Dendritic cell treated with granulocyte-macrophage colony-stimulating factor and Interleukin-4, amounts not matched to agents 40 ng/mL and 50 ng/mL, for 4 days (primary cell): ENCODE results near the gene PCDHA8.
"Not testable (repeated sequence)": the region's sequence is repeated elsewhere in the genome, so short reads cannot be mapped to it uniquely, and the experiment has no call there.

ENCODE experiments used
- H3K27ac Mint-ChIP-seq: one replicate; pipeline ENCODE4 v1.8.0; 2022; ENCODE audit warnings: mild to moderate bottlenecking, mixed read lengths
- H3K27me3 Mint-ChIP-seq: one replicate; pipeline ENCODE4 v1.8.0; 2022; ENCODE audit warnings: mild to moderate bottlenecking, mixed read lengths
- H3K36me3 Mint-ChIP-seq: one replicate; pipeline ENCODE4 v1.8.0; 2022; ENCODE audit warnings: low read depth, mixed read lengths
- H3K4me1 Mint-ChIP-seq: one replicate; pipeline ENCODE4 v1.8.0; 2022; ENCODE audit warnings: low read depth, mixed read lengths
- H3K4me3 Mint-ChIP-seq: one replicate; pipeline ENCODE4 v1.8.0; 2022; ENCODE audit warnings: mild to moderate bottlenecking, moderate library complexity, mixed read lengths
- H3K9me3 Mint-ChIP-seq: one replicate; pipeline ENCODE4 v1.8.0; 2022; ENCODE audit warnings: mixed read lengths
- intact Hi-C: fragments of 100-400 bp; cut with micrococcal nuclease; formaldehyde crosslinking; loops from one replicate; pipeline ENCODE4 v1.15.0; 2022

The PCDHA8 gene, protein sequence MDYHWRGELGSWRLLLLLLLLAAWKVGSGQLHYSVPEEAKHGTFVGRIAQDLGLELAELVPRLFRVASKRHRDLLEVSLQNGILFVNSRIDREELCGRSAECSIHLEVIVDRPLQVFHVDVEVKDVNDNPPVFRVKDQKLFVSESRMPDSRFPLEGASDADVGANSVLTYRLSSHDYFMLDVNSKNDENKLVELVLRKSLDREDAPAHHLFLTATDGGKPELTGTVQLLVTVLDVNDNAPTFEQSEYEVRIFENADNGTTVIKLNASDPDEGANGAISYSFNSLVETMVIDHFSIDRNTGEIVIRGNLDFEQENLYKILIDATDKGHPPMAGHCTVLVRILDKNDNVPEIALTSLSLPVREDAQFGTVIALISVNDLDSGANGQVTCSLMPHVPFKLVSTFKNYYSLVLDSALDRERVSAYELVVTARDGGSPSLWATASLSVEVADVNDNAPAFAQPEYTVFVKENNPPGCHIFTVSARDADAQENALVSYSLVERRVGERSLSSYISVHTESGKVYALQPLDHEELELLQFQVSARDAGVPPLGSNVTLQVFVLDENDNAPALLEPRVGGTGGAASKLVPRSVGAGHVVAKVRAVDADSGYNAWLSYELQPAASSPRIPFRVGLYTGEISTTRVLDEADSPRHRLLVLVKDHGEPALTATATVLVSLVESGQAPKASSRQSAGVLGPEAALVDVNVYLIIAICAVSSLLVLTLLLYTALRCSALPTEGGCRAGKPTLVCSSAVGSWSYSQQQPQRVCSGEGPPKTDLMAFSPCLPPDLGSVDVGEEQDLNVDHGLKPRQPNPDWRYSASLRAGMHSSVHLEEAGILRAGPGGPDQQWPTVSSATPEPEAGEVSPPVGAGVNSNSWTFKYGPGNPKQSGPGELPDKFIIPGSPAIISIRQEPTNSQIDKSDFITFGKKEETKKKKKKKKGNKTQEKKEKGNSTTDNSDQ

DNA sequence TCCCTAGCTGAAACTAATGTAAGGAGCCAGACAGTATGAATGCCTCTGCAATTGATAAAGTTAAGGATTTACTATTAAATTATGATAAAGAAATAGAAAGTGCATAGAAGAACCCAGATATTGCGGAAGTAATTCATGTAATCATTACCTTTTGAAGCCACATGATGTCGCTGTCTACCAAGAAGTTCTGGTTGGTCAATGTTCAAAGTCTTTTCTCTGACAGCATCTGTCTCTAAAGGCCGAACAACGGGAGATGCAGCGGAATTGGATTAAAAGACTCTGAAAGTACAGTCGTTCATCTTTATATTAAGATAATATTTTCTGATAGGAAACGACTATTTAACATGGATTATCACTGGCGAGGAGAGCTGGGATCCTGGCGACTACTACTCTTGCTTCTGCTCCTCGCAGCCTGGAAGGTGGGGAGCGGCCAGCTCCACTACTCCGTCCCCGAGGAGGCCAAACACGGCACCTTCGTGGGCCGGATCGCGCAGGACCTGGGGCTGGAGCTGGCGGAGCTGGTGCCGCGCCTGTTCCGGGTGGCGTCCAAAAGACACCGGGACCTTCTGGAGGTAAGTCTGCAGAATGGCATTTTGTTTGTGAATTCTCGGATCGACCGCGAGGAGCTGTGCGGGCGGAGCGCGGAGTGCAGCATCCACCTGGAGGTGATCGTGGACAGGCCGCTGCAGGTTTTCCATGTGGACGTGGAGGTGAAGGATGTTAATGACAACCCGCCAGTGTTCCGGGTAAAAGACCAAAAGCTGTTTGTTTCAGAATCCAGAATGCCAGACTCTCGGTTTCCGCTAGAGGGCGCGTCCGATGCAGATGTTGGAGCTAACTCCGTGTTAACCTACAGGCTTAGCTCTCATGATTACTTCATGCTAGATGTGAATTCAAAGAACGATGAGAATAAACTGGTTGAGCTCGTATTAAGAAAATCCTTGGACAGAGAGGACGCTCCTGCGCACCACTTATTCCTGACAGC, at the start of gene PCDHA8:
PCDHA8 (plus strand) TSS at position 210 of the 985 bp plus-strand sequence; CDS start at position 345, 135 bp downstream.
- Mint-ChIP-seq H3K27ac (no peak within 1 kb of the TSS), H3K36me3 (no peaks in the 10 kb centered on the region), H3K9me3 (peaks cover 39% of the 10 kb centered on the region), H3K27me3 (peaks cover 8% of the 10 kb centered on the region), H3K4me1 (no peaks in the 10 kb centered on the region), H3K4me3 (no peak within 1 kb of the TSS)
- intact Hi-C loops = no loop called here

DNA sequence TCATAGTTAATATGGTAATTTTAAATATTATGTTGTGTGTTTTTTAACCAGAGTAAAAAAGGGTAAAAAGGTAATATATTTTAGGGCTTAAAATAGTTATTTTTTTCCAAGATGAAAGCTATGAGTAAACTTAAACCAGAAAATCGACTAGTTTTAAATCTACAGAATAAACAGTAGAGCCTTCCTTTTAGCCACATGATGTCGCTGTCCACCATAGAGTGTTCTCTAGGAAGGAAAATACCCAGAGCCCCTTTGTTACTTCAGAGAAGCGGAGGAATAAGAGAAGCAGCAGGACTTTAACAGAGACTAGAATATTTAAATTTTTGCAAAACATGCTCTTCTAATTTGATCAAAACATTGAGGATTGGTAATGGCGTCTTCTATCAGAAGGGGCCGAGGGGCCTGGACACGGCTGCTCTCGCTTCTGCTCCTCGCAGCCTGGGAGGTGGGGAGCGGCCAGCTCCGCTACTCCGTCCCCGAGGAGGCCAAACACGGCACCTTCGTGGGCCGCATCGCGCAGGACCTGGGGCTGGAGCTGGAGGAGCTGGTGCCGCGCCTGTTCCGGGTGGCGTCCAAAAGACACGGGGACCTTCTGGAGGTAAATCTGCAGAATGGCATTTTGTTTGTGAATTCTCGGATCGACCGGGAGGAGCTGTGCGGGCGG, 46.3 kb upstream of the PCDHA8 start, which contains the start of gene PCDHA2:
PCDHA2 (plus strand) TSS at position 258 of the 664 bp plus-strand sequence.
- intact Hi-C loops = no loop called here
- no peak within 1 kb of the TSS for H3K4me3 Mint-ChIP-seq
- no peaks in the 10 kb centered on the region for H3K4me1 Mint-ChIP-seq
- H3K9me3 Mint-ChIP-seq = peaks cover 60% of the 10 kb centered on the region
- no peaks in the 10 kb centered on the region for H3K36me3 Mint-ChIP-seq
- no peak within 1 kb of the TSS for H3K27ac Mint-ChIP-seq
- H3K27me3 Mint-ChIP-seq = peaks cover 17% of the 10 kb centered on the region

DNA sequence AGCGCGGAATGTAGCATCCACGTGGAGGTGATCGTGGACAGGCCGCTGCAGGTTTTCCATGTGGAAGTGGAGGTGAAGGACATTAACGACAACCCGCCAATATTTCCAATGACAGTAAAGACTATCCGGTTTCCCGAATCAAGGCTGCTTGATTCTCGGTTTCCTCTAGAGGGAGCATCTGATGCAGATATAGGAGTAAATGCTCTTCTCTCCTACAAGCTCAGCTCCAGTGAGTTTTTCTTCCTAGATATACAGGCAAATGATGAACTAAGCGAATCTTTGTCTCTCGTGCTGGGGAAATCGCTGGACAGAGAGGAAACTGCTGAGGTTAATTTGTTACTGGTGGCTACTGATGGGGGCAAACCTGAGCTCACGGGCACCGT, 45.7 kb upstream of the PCDHA8 start:
- no peak overlapping the region for H3K4me3 Mint-ChIP-seq
- H3K9me3 Mint-ChIP-seq = peaks cover 57% of the 10 kb centered on the region
- no peak overlapping the region for H3K27ac Mint-ChIP-seq
- no peaks in the 10 kb centered on the region for H3K4me1 Mint-ChIP-seq
- H3K36me3 Mint-ChIP-seq = no peaks in the 10 kb centered on the region
- peaks cover 17% of the 10 kb centered on the region for H3K27me3 Mint-ChIP-seq
- intact Hi-C loops = no loop called here

DNA sequence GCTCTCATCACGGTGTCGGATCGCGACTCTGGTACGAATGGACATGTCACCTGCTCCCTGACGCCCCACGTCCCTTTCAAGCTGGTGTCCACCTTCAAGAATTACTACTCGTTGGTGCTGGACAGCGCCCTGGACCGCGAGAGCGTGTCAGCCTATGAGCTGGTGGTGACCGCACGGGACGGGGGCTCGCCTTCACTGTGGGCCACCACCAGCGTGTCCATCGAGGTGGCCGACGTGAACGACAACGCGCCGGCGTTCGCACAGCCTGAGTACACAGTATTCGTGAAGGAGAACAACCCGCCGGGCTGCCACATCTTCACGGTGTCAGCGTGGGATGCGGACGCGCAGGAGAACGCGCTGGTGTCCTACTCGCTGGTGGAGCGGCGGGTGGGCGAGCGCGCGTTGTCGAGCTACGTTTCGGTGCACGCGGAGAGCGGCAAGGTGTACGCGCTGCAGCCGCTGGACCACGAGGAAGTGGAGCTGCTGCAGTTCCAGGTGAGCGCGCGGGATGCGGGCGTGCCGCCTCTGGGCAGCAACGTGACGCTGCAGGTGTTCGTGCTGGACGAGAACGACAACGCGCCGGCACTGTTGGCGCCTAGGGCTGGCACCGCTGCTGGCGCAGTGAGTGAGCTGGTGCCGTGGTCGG, 44.8 kb upstream of the PCDHA8 start:
- H3K27ac Mint-ChIP-seq, intact Hi-C loops, H3K4me1 Mint-ChIP-seq, H3K36me3 Mint-ChIP-seq, H3K4me3 Mint-ChIP-seq: not testable (repeated sequence)
- H3K9me3 Mint-ChIP-seq = peaks cover 60% of the 10 kb centered on the region
- peaks cover 20% of the 10 kb centered on the region for H3K27me3 Mint-ChIP-seq

DNA sequence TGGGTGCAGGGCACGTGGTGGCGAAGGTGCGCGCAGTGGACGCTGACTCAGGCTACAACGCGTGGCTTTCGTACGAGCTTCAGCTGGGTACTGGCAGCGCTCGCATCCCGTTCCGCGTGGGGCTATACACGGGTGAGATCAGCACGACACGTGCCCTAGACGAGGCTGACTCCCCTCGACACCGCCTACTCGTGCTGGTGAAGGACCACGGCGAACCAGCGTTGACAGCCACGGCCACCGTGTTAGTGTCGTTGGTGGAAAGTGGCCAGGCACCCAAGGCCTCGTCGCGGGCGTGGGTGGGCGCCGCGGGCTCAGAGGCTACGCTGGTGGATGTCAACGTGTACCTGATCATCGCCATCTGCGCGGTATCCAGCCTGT, 44.3 kb upstream of the PCDHA8 start:
- intact Hi-C loops = no loop called here
- H3K27me3 Mint-ChIP-seq = peaks cover 22% of the 10 kb centered on the region

DNA sequence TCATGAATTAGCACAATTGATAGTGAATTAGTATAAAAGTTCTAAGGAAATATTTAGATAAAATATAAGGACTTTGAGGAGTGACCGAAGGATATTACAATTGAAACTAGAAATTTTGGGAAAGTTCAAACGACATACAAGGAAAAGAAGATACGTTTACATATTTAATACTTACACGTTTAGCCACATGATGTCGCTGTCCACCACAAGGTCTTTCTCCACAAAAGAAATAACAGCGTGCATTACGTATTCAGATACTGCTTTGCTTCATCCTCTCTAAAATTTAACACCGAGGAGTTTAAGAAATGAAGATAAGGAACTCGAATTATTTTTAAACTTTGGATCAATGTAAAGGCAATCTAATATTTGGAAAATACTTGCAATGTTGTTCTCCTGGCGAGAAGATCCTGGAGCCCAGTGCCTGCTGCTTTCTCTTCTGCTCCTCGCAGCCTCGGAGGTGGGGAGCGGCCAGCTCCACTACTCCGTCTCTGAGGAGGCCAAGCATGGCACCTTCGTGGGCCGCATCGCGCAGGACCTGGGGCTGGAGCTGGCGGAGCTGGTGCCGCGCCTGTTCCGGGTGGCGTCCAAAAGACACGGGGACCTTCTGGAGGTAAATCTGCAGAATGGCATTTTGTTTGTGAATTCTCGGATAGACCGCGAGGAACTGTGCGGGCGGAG, 40.0 kb upstream of the PCDHA8 start, which contains the start of gene PCDHA3:
PCDHA3 (plus strand) TSS at position 242 of the 678 bp plus-strand sequence.
- H3K27me3 Mint-ChIP-seq = peaks cover 30% of the 10 kb centered on the region
- H3K9me3 Mint-ChIP-seq = peaks cover 62% of the 10 kb centered on the region
- no peaks in the 10 kb centered on the region for H3K36me3 Mint-ChIP-seq
- no peak within 1 kb of the TSS for H3K27ac Mint-ChIP-seq
- H3K4me1 Mint-ChIP-seq = no peaks in the 10 kb centered on the region
- H3K4me3 Mint-ChIP-seq = peak within 1 kb of the TSS; percentile 37
- intact Hi-C loops = no loop called here

More for the DNA sequence above, 44.3 kb upstream of the PCDHA8 start:
- H3K27ac Mint-ChIP-seq = no peak overlapping the region
- H3K36me3 Mint-ChIP-seq = no peaks in the 10 kb centered on the region
- no peaks in the 10 kb centered on the region for H3K4me1 Mint-ChIP-seq
- H3K9me3 Mint-ChIP-seq = peaks cover 62% of the 10 kb centered on the region
- H3K4me3 Mint-ChIP-seq = no peak overlapping the region

DNA sequence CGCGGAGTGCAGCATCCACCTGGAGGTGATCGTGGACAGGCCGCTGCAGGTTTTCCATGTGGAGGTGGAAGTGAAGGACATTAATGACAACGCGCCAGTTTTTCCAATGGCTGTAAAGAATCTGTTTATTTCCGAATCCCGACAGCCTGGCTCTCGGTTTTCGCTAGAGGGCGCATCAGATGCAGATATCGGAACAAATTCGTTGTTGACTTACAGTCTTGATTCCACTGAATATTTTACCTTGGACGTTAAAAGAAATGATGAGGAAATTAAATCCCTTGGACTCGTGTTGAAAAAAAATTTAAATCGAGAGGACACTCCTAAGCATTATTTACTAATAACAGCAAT, 39.5 kb upstream of the PCDHA8 start:
- intact Hi-C loops = no loop called here
- Mint-ChIP-seq H3K36me3 (no peaks in the 10 kb centered on the region), H3K27me3 (peaks cover 26% of the 10 kb centered on the region), H3K4me3 (no peak overlapping the region), H3K9me3 (peaks cover 57% of the 10 kb centered on the region), H3K4me1 (no peaks in the 10 kb centered on the region), H3K27ac (no peak overlapping the region)

DNA sequence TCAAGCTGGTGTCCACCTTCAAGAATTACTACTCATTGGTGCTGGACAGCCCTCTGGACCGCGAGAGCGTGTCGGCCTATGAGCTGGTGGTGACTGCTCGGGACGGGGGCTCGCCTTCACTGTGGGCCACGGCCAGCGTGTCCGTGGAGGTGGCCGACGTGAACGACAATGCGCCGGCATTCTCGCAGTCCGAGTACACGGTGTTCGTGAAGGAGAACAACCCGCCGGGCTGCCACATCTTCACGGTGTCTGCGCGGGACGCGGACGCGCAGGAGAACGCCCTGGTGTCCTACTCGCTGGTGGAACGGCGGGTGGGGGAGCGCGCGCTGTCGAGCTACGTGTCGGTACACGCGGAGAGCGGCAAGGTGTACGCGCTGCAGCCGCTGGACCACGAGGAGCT, 38.6 kb upstream of the PCDHA8 start:
- peaks cover 50% of the 10 kb centered on the region for H3K9me3 Mint-ChIP-seq
- H3K27ac Mint-ChIP-seq, H3K4me1 Mint-ChIP-seq, H3K36me3 Mint-ChIP-seq, H3K4me3 Mint-ChIP-seq, intact Hi-C loops: not testable (repeated sequence)
- H3K27me3 Mint-ChIP-seq = peaks cover 29% of the 10 kb centered on the region

DNA sequence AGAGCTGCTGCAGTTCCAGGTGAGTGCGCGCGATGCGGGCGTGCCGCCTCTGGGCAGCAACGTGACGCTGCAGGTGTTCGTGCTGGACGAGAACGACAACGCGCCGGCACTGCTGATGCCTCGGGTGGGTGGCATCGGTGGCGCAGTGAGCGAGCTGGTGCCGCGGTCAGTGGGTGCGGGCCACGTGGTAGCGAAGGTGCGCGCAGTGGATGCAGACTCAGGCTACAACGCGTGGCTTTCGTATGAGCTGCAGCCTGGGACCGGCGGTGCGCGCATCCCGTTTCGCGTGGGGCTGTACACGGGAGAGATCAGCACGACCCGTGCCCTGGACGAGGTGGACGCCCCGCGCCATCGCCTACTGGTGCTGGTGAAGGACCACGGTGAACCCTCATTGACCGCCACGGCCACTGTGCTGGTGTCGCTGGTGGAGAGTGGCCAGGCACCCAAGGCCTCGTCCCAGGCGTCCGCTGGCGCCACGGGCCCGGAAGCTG, 38.2 kb upstream of the PCDHA8 start:
- peaks cover 51% of the 10 kb centered on the region for H3K9me3 Mint-ChIP-seq
- intact Hi-C loops = no loop called here
- no peak overlapping the region for H3K27ac Mint-ChIP-seq
- no peaks in the 10 kb centered on the region for H3K36me3 Mint-ChIP-seq
- peaks cover 29% of the 10 kb centered on the region for H3K27me3 Mint-ChIP-seq
- no peaks in the 10 kb centered on the region for H3K4me1 Mint-ChIP-seq
- H3K4me3 Mint-ChIP-seq = no peak overlapping the region

DNA sequence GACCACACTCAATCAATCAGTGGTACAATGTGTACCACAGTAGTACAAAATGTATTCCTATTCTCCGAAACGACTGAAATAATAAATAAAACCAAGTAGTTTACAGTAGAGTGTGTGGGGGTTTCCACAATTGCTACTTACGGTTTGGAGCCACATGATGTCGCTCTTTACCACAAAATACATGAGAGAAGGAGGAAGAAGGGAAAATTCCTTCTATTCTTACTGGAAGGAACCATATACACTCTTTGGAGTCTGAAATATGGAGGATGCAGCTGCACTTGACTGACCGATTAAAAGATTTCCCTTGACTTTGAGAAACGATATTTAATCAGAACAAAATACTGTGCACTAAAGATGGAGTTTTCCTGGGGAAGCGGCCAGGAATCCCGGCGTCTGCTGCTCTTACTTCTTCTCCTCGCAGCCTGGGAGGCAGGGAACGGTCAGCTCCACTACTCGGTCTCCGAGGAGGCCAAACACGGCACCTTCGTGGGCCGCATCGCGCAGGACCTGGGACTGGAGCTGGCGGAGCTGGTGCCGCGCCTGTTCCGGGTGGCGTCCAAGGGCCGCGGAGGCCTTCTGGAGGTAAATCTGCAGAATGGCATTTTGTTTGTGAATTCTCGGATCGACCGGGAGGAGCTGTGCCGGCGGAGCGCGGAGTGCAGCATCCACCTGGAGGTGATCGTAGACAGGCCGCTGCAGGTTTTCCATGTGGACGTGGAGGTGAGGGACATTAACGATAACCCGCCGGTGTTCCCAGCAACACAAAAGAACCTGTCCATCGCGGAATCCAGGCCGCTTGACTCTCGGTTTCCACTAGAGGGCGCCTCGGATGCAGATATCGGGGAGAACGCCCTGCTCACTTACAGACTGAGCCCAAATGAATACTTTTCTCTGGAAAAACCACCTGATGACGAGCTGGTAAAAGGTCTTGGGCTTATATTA, 33.9 kb upstream of the PCDHA8 start, which contains the start of gene PCDHA4:
PCDHA4 (plus strand) TSS at position 235 of the 942 bp plus-strand sequence.
- Mint-ChIP-seq H3K27me3 (peaks cover 24% of the 10 kb centered on the region), H3K4me1 (no peaks in the 10 kb centered on the region), H3K36me3 (no peaks in the 10 kb centered on the region), H3K9me3 (peaks cover 53% of the 10 kb centered on the region), H3K4me3 (no peak within 1 kb of the TSS), H3K27ac (no peak within 1 kb of the TSS)
- intact Hi-C loops = no loop called here

DNA sequence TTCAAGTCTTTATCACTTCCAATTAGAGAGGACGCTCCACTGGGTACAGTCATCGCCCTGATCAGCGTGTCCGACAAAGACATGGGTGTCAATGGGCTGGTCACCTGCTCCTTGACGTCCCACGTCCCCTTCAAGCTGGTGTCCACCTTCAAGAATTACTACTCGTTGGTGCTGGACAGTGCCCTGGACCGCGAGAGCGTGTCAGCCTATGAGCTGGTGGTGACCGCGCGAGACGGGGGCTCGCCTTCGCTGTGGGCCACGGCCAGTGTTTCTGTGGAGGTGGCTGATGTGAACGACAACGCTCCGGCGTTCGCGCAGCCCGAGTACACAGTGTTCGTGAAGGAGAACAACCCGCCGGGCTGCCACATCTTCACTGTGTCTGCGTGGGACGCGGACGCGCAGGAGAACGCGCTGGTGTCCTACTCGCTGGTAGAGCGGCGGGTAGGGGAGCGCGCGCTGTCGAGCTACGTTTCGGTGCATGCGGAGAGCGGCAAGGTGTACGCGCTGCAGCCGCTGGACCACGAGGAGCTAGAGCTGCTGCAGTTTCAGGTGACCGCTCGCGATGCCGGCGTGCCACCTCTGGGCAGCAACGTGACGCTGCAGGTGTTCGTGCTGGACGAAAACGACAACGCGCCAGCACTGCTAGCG, 32.6 kb upstream of the PCDHA8 start:
- intact Hi-C loops = not testable (repeated sequence)

More for the DNA sequence above, 32.6 kb upstream of the PCDHA8 start:
- H3K27me3 Mint-ChIP-seq = peaks cover 11% of the 10 kb centered on the region
- not testable (repeated sequence) for H3K36me3 Mint-ChIP-seq, H3K4me1 Mint-ChIP-seq, H3K27ac Mint-ChIP-seq, H3K4me3 Mint-ChIP-seq
- peaks cover 51% of the 10 kb centered on the region for H3K9me3 Mint-ChIP-seq
